PC-9 (cell line): ENCODE data around the gene SMCR8. TPM values are rescaled to one million over a fixed set of nuclear protein-coding genes. Genes with fewer than 3 reads are reported as not detected.

Source experiments
- BruUV-seq: library from RNA; stranded (reverse); fragments of 400-500 nt; replicated peaks from 2 replicates; lab custom pipeline; 2021; lab: Mats Ljungman, UMichigan
- CTCF ChIA-PET: fragments of 300-600 bp; sonication (Branson Sonifier 250); formaldehyde crosslinking; loops from one replicate; lab custom pipeline; 2022; ENCODE audit warnings: antibody characterized with exemption; lab: Charles Lee
- POLR2A ChIA-PET: fragments of 300-600 bp; sonication (Branson Sonifier 250); formaldehyde crosslinking; loops from one replicate; lab custom pipeline; 2022; ENCODE audit warnings: antibody characterized with exemption; ENCODE audit not compliant: unreplicated experiment; lab: Charles Lee
- DNase-seq, 2 experiments: peaks; one replicate each; pipeline versions ENCODE4 v3.0.0 to v3.0.0-alpha.2; 2015 to 2022; ENCODE audit warnings: mixed read lengths in 1 of 2
- H2AFZ ChIP-seq: fragments of 200-600 bp; sonication (generic); 2 replicates; pipeline ENCODE4 v1.8.1; 2017; ENCODE audit warnings: antibody characterized with exemption
- H3F3A ChIP-seq: fragments of 200-600 bp; sonication (generic); 2 replicates; pipeline ENCODE4 v1.8.1; 2017; ENCODE audit warnings: antibody characterized with exemption, mild to moderate bottlenecking, low read depth; ENCODE audit not compliant: insufficient read depth
- H3K27ac ChIP-seq: fragments of 200-600 bp; sonication (generic); 2 replicates; pipeline ENCODE4 v1.6.1; 2016; ENCODE audit warnings: mixed run types
- H3K27me3 ChIP-seq: fragments of 200-600 bp; sonication (generic); 2 replicates; pipeline ENCODE4 v1.6.1; 2016; ENCODE audit warnings: low read depth, mixed run types; ENCODE audit not compliant: insufficient read depth
- H3K36me3 ChIP-seq: fragments of 200-600 bp; sonication (generic); 2 replicates; pipeline ENCODE4 v1.6.1; 2016; ENCODE audit warnings: low read depth, mixed run types
- H3K4me1 ChIP-seq: fragments of 200-600 bp; sonication (generic); replicated peaks from 2 replicates; pipeline ENCODE4 v1.6.1; 2016; ENCODE audit warnings: mixed run types; ENCODE audit not compliant: insufficient read depth
- H3K4me2 ChIP-seq: fragments of 200-600 bp; sonication (generic); 2 replicates; pipeline ENCODE4 v1.6.1; 2017; ENCODE audit warnings: mixed run types
- H3K4me3 ChIP-seq: fragments of 200-600 bp; sonication (generic); 2 replicates; pipeline ENCODE4 v1.6.1; 2016; ENCODE audit warnings: mixed run types
- H3K79me2 ChIP-seq: fragments of 200-600 bp; sonication (generic); 2 replicates; pipeline ENCODE4 v1.6.1; 2017; ENCODE audit warnings: low read depth, mixed run types
- H3K9me2 ChIP-seq: fragments of 200-600 bp; sonication (generic); 2 replicates; pipeline ENCODE4 v1.8.1; 2017; ENCODE audit warnings: mild to moderate bottlenecking; ENCODE audit not compliant: insufficient read depth
- H3K9me3 ChIP-seq: fragments of 200-600 bp; sonication (generic); 2 replicates; pipeline ENCODE4 v1.8.1; 2016; ENCODE audit warnings: low read depth; ENCODE audit not compliant: insufficient read depth
- H4K20me1 ChIP-seq: fragments of 200-600 bp; sonication (generic); 2 replicates; pipeline ENCODE4 v1.8.1; 2017; ENCODE audit not compliant: insufficient read depth
- EZH2 ChIP-seq: fragments of 200-600 bp; sonication (generic); IDR thresholded peaks from 2 replicates; pipeline ENCODE4 v1.8.0; 2017; ENCODE audit warnings: antibody characterized with exemption, low read depth
- intact Hi-C: fragments of 100-400 bp; cut with micrococcal nuclease; formaldehyde crosslinking; loops from one replicate; pipeline ENCODE4 v1.10.0; 2022; ENCODE audit not compliant: unreplicated experiment
- total RNA-seq: library from RNA; stranded (reverse); gene quantifications from 2 replicates; pipeline ENCODE4 v1.2.3, GENCODE V29; 2021
- TF ChIP-seq, protein P1 (sequence below): fragments of 200-600 bp; sonication (generic); conservative IDR thresholded peaks from 2 replicates; pipeline ENCODE4 v1.6.1; 2017; ENCODE audit warnings: mixed run types, antibody characterized with exemption, mild to moderate bottlenecking, moderate library complexity

SMCR8 gene
- total RNA-seq, 1 experiment from 2014 or later = 23.8 TPM

DNA sequence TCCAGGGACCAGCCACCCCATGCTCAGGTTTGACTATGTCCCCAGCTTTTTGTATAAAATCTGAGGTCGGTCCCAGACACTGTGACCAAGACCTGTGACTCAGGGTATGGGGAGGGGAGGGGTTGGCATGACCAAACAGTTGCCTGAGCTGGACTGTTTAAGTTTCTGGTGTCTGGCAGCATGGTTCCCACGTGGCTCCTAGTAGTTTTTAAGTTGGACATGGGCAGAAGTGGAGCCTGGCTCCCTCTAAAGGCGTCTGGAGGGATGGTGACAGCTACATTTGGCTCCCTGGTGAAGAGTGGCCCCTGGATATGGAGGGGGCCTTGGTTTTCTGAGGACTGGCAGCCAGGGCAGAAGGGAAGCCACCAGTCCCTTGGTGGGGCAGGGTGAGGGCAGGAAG, 7.9 kb downstream of the SMCR8 start:
- H2AFZ ChIP-seq = no peak overlapping the region
- H3K27ac ChIP-seq = no peak overlapping the region
- H3F3A ChIP-seq = 0 out of 2 replicates have a peak, but pooled peaks cover 7% of the 10 kb centered on the region
- ChIA-PET CTCF (no interaction called here), POLR2A (no interaction called here)
- no peaks in the 10 kb centered on the region for H3K9me3 ChIP-seq
- no peak overlapping the region for H3K4me2 ChIP-seq
- 0 out of 2 replicates have a peak, but pooled peaks cover 8% of the 10 kb centered on the region for H3K4me1 ChIP-seq
- H4K20me1 ChIP-seq = peaks cover 54% of the 10 kb centered on the region
- peaks cover 22% of the 10 kb centered on the region for H3K79me2 ChIP-seq
- no peaks in the 10 kb centered on the region; the same call in 1 of the 2 replicates for H3K36me3 ChIP-seq
- no peaks in the 10 kb centered on the region for H3K27me3 ChIP-seq
- no TSS peak for BruUV-seq
- TF ChIP-seq, protein P1, sequence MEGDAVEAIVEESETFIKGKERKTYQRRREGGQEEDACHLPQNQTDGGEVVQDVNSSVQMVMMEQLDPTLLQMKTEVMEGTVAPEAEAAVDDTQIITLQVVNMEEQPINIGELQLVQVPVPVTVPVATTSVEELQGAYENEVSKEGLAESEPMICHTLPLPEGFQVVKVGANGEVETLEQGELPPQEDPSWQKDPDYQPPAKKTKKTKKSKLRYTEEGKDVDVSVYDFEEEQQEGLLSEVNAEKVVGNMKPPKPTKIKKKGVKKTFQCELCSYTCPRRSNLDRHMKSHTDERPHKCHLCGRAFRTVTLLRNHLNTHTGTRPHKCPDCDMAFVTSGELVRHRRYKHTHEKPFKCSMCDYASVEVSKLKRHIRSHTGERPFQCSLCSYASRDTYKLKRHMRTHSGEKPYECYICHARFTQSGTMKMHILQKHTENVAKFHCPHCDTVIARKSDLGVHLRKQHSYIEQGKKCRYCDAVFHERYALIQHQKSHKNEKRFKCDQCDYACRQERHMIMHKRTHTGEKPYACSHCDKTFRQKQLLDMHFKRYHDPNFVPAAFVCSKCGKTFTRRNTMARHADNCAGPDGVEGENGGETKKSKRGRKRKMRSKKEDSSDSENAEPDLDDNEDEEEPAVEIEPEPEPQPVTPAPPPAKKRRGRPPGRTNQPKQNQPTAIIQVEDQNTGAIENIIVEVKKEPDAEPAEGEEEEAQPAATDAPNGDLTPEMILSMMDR = no peak; the same call in 1 of the 2 replicates
- no peak for TF ChIP-seq EZH2
- no peak for DNase-seq
- H3K4me3 ChIP-seq = no peak overlapping the region
- H3K9me2 ChIP-seq = no peaks in the 10 kb centered on the region
- intact Hi-C loops = no loop called here

DNA sequence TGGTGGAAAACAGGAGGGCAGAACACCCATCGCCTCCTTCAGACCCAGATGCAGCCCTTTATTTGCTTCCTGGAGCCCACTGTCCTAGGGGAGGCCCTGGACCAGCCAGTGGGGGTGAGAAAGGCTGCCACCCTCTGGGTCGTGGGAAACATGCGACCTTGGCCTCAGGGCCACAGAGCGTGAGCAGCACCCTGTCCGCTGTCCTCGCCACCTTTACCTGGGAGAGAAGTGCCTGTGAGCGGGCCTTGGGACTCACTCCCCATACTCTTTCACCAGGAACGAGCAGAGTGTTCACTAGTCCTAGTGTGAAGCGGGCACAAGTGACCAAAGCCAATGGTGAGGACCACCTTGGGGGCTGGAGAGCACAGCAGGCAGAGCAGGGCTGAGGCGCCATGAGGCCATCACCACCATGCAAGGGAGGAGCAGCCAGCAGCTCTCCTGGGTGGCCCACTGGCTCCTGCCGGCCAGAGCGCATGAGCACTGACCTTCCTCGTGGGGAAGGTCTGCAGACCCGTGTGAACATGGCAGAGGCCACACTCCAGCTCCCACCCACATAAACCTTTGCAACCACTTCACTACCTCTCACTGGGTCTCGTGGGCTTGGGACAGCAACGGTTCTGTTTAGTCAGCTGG, 8.5 kb downstream of the SMCR8 start:
- POLR2A ChIA-PET = no interaction called here

DNA sequence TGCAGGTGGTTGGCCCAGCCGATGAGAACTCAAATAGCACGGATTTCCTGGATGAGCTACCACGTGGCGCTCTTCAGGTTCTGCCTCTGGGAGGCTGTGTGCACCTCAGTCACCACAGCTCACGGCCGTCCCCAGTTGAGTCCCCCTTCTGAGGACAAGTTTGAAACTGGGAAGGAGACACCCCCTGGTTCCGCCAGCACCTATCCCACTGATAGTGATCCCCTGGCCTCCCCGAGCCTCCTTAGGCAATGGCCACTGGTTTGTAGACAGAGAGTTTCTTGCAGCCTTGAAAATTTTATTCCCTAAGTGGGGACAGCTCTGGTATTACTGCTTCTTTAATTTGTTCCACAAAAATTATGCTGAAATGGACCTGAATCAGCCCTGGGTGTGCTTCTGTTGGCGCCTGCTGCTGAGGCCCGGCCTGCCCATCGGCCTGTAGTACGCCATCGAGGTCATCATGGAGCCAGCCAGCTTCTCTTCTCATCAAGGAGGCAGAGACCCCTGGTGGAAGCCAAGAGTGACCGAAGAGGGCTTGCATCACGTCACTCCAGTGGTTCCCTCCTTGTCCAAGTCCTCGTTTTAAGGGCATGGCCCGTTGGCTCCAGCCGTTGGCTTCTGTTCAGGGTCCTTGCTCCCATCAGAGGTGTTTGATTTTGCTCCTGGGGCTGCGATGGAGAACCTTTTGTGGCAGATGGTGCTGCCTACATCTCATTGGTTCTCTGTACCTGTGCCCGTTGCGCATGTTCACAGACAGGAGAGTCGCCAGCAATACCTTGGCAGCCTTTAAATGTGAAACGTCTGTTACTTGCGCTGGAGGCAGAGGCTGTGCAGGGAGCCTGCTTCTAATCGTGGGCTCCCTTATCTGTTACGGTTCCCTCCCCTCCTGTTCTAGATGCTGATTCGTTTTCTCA, 9.3 kb downstream of the SMCR8 start:
- H2AFZ ChIP-seq = no peak overlapping the region
- ChIA-PET CTCF (no interaction called here), POLR2A (interaction anchor here (0.6 kb wide), 1 partner anchor 67 kb away, joined by 3 read pairs; no protein-coding TSS in a partner anchor)
- peaks cover 43% of the 10 kb centered on the region for H4K20me1 ChIP-seq
- DNase-seq = no peak
- H3K27ac ChIP-seq = no peak overlapping the region
- H3K9me2 ChIP-seq = no peaks in the 10 kb centered on the region
- no peak overlapping the region for H3K4me2 ChIP-seq
- peaks cover 8% of the 10 kb centered on the region; the same call in 1 of the 2 replicates for H3K79me2 ChIP-seq
- H3K27me3 ChIP-seq = no peaks in the 10 kb centered on the region
- H3F3A ChIP-seq = peaks cover 9% of the 10 kb centered on the region; the same call in 1 of the 2 replicates
- H3K4me3 ChIP-seq = no peak overlapping the region
- intact Hi-C loops = no loop called here
- TF ChIP-seq EZH2 = no peak
- TF ChIP-seq, protein P1 = no peak
- no peaks in the 10 kb centered on the region for H3K9me3 ChIP-seq
- no peaks in the 10 kb centered on the region for H3K4me1 ChIP-seq
- BruUV-seq = no TSS peak
- no peaks in the 10 kb centered on the region; the same call in 1 of the 2 replicates for H3K36me3 ChIP-seq

More for the DNA sequence above, 8.5 kb downstream of the SMCR8 start:
- Histone ChIP-seq H3K4me1 (0 out of 2 replicates have a peak, but pooled peaks cover 1% of the 10 kb centered on the region), H2AFZ (no peak overlapping the region), H3K9me3 (no peaks in the 10 kb centered on the region), H3K9me2 (no peaks in the 10 kb centered on the region), H3K79me2 (peaks cover 16% of the 10 kb centered on the region), H3F3A (0 out of 2 replicates have a peak, but pooled peaks cover 7% of the 10 kb centered on the region), H3K4me2 (no peak overlapping the region), H4K20me1 (peaks cover 51% of the 10 kb centered on the region), H3K36me3 (no peaks in the 10 kb centered on the region; the same call in 1 of the 2 replicates), H3K4me3 (no peak overlapping the region), H3K27me3 (no peaks in the 10 kb centered on the region), H3K27ac (no peak overlapping the region)
- CTCF ChIA-PET = no interaction called here
- BruUV-seq = no TSS peak
- TF ChIP-seq, protein P1 = no peak
- TF ChIP-seq EZH2 = no peak
- DNase-seq = no peak
- intact Hi-C loops = no loop called here
